Measurements from ENCODE around the gene BLOC1S3. TPM values are rescaled to one million over a fixed set of nuclear protein-coding genes. Genes with fewer than 3 reads are reported as not detected.

Gene BLOC1S3
- polyA plus RNA-seq, 1 donor (not counting 4 experiments of a cell fraction or from before 2014, with no cell fraction given), result 5.1 TPM

DNA sequence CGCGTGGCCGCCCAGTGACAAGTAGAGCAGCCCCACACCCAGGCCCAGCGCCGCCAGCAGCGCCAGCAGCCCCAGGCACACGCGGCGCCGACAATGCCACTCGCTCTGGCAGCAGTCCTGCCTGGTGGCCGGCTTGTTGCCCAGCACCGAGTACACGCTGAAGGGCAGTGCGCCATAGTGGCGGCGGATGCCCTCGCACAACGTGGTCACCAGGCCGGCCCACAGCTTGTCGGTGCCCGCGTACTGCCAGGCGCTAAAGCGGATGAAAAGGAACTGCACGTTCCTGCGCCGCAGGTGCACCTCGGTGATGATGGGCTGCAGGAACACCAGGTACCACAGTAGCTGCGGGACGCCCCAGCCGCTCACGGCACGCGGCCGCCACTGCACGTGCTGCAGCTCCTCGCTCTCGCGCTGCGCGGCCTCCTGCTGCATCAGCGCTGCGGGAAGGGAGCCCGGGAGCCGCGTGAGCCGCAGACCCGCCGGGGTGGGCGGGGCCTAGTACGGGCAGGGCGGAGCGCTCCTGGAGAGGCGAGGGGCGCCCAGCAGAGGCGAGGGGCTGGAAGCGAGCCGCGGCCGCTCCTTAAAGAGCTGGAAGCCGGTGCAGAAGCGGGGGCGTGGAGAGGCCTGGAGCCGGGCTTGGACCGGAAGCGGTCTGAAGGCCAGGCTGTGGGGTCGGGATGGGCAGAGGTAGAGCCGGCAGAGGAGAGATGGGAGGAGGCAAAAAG lies 25.1 kb upstream of the BLOC1S3 start:
- FAIRE-seq (no peak), DNase-seq (ENCODE audit: low read depth, low spot score) (no peak)
- dilution Hi-C loops (cut with MboI; ENCODE audit: extremely low pct_ligation_motif_present, low sequenced_read_pairs), result no loop called here
- no peaks in the 10 kb centered on the region for H3K79me2 ChIP-seq (ENCODE audit: control insufficient read depth, insufficient read depth, low read length)
- peaks cover 4% of the 10 kb centered on the region for H3K9me3 ChIP-seq (ENCODE audit: control insufficient read depth, low read depth, low read length)
- H3K4me2 ChIP-seq (ENCODE audit: control insufficient read depth, extremely low read depth, insufficient read depth, low read depth, low read length), result peak overlapping the region; percentile 37
- H3K4me3 ChIP-seq (ENCODE audit: control insufficient read depth in 2 of 3, extremely low read depth in 1 of 3, insufficient read depth in 2 of 3, low read depth in 1 of 3, low read length in 3 of 3), result no peak overlapping the region
- H3K9me1 ChIP-seq (ENCODE audit: control insufficient read depth, extremely low read depth, insufficient read depth, low read length), result no peaks in the 10 kb centered on the region
- H4K20me1 ChIP-seq (ENCODE audit: control insufficient read depth, extremely low read depth, insufficient read depth, low read length), result peaks cover 7% of the 10 kb centered on the region
- no peak overlapping the region for H2AFZ ChIP-seq (ENCODE audit: control insufficient read depth, low read length)
- peaks cover 29% of the 10 kb centered on the region for H3K4me1 ChIP-seq (ENCODE audit: control insufficient read depth, extremely low read depth, insufficient read depth, low read length)
- H3K36me3 ChIP-seq (ENCODE audit: control insufficient read depth in 2 of 2, extremely low read depth in 1 of 2, insufficient read depth in 2 of 2, low read length in 2 of 2), result no peaks in the 10 kb centered on the region
- no peak overlapping the region for H3K9ac ChIP-seq (ENCODE audit: control insufficient read depth, extremely low read depth, insufficient read depth, low read length)
- no peak overlapping the region for H3K27ac ChIP-seq (ENCODE audit: control insufficient read depth, insufficient read depth, low read length)
- TF ChIP-seq, protein P1, sequence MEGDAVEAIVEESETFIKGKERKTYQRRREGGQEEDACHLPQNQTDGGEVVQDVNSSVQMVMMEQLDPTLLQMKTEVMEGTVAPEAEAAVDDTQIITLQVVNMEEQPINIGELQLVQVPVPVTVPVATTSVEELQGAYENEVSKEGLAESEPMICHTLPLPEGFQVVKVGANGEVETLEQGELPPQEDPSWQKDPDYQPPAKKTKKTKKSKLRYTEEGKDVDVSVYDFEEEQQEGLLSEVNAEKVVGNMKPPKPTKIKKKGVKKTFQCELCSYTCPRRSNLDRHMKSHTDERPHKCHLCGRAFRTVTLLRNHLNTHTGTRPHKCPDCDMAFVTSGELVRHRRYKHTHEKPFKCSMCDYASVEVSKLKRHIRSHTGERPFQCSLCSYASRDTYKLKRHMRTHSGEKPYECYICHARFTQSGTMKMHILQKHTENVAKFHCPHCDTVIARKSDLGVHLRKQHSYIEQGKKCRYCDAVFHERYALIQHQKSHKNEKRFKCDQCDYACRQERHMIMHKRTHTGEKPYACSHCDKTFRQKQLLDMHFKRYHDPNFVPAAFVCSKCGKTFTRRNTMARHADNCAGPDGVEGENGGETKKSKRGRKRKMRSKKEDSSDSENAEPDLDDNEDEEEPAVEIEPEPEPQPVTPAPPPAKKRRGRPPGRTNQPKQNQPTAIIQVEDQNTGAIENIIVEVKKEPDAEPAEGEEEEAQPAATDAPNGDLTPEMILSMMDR (optimal IDR thresholded peaks at IDR 0.05 in 1 of 3, IDR thresholded peaks at IDR 0.05 in 1 of 3, conservative IDR thresholded peaks at IDR 0.05 in 1 of 3; ENCODE audit: extremely low read depth in 1 of 3, insufficient read depth in 2 of 3, low read length in 3 of 3), result no peak
- no peak for TF ChIP-seq EZH2 (IDR thresholded peaks at IDR 0.05; ENCODE audit: low read length)
- H3K27me3 ChIP-seq (ENCODE audit: control insufficient read depth, extremely low read depth, insufficient read depth, low read length), result peaks cover 24% of the 10 kb centered on the region

DNA sequence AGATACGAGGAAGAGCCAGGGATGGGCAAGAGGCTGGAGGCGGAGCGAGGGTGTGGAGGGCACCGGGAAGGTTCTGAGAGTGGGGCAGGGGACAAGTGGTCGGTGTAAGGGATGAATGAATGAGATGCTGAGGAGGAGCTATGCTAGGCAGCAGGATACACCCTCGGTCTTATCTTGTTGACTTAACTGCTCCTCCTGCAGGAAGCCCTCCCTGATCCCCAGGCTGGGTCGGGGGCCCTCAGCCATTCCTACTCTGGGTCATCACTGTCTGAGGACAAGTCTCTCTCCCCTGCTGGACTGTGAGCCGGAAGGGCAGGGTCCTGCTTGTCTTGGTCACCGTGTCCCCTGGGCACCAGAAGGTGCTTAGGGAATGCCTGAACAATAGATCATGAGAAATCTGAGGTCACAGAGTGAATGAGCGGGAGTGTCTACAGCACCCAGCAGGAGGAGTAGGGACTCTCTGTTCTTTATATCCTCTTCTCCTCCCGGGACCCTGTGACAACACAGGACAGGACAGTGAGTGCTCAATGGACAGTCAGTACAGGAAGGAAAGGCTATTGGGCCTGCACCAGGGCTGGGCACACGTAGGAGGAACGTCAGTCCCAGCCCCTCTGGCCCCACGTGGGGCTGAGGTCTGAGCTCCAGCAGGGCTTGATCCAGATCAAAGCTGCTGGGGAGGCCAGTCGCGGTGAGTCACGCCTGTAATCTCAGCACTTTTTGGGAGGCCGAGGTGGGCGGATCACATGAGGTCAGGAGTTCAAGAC lies 24.3 kb upstream of the BLOC1S3 start:
- no peaks in the 10 kb centered on the region for H3K79me2 ChIP-seq (ENCODE audit: control insufficient read depth, insufficient read depth, low read length)
- H3K4me3 ChIP-seq (ENCODE audit: control insufficient read depth in 2 of 3, extremely low read depth in 1 of 3, insufficient read depth in 2 of 3, low read depth in 1 of 3, low read length in 3 of 3), result no peak overlapping the region
- H3K9me1 ChIP-seq (ENCODE audit: control insufficient read depth, extremely low read depth, insufficient read depth, low read length), result no peaks in the 10 kb centered on the region
- no peak overlapping the region for H3K4me2 ChIP-seq (ENCODE audit: control insufficient read depth, extremely low read depth, insufficient read depth, low read depth, low read length)
- H3K9me3 ChIP-seq (ENCODE audit: control insufficient read depth, low read depth, low read length), result peaks cover 4% of the 10 kb centered on the region
- H3K27me3 ChIP-seq (ENCODE audit: control insufficient read depth, extremely low read depth, insufficient read depth, low read length), result peaks cover 24% of the 10 kb centered on the region
- TF ChIP-seq EZH2 (IDR thresholded peaks at IDR 0.05; ENCODE audit: low read length), result no peak
- TF ChIP-seq, protein P1 (optimal IDR thresholded peaks at IDR 0.05 in 1 of 3, IDR thresholded peaks at IDR 0.05 in 1 of 3, conservative IDR thresholded peaks at IDR 0.05 in 1 of 3; ENCODE audit: extremely low read depth in 1 of 3, insufficient read depth in 2 of 3, low read length in 3 of 3), result no peak
- no peak overlapping the region for H3K27ac ChIP-seq (ENCODE audit: control insufficient read depth, insufficient read depth, low read length)
- H4K20me1 ChIP-seq (ENCODE audit: control insufficient read depth, extremely low read depth, insufficient read depth, low read length), result peaks cover 7% of the 10 kb centered on the region
- H3K9ac ChIP-seq (ENCODE audit: control insufficient read depth, extremely low read depth, insufficient read depth, low read length), result no peak overlapping the region
- H3K4me1 ChIP-seq (ENCODE audit: control insufficient read depth, extremely low read depth, insufficient read depth, low read length), result peaks cover 29% of the 10 kb centered on the region
- FAIRE-seq, result no peak
- DNase-seq (ENCODE audit: low read depth, low spot score), result no peak
- no peaks in the 10 kb centered on the region for H3K36me3 ChIP-seq (ENCODE audit: control insufficient read depth in 2 of 2, extremely low read depth in 1 of 2, insufficient read depth in 2 of 2, low read length in 2 of 2)
- dilution Hi-C loops (cut with MboI; ENCODE audit: extremely low pct_ligation_motif_present, low sequenced_read_pairs), result no loop called here
- H2AFZ ChIP-seq (ENCODE audit: control insufficient read depth, low read length), result no peak overlapping the region

Data from keratinocyte (primary cell).